Midbrain (tissue), 1 donor: ENCODE results near the gene NUDT1.

Experiments used
- DNase-seq: peaks from one replicate; lab custom pipeline; 2025; lab: John Stamatoyannopoulos, UW

Gene NUDT1

GRCh38 chr7:2224934-2225333 is 17.1 kb upstream of the NUDT1 start:
- DNase-seq: no peak

DNA sequence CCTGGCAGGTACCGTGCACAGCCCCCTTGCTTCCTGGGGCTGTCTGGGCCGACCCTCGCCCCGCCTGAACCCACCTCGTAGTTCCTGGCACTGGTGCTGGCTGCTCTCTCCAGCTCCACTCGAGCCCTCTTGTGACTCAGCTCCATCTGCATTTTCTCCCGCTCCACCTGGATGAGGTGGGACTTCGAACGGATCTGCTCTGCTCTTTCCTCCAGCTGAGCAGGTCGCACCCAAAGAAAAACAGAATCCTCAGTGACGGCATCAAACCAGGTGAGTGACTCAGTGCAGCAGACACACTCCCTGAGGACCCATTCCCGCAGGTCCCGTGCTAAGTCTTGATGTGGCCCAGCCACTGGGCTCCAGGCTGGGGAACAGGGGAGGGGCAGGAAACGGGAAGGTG is 16.7 kb upstream of the NUDT1 start:
- DNase-seq: no peak

- DNase-seq: no peak
These were observed 16.2 kb upstream of the NUDT1 start for GRCh38 chr7:2225830-2226229.

DNA sequence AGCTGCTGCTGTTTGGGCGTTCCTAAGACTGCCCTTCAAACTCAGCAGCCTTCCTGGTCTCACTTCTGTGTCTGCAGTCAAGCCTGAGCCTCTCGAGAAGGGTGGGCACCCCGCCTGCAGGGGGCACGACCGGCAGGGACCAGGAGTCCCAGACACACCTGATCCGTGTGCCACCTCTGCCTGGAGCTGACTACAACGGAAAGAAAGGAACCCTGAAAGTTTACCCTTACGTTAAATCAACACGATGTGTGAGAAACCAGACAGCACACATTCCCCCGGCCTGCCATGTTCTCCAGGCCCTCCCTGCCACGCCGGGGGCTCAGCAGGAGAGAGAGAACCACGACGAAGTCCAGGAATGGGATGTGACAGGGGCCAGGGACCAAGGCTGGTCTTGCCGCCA is 14.3 kb upstream of the NUDT1 start:
- DNase-seq: no peak

GRCh38 chr7:2228921-2229320 is 13.1 kb upstream of the NUDT1 start:
- no peak for DNase-seq

DNA sequence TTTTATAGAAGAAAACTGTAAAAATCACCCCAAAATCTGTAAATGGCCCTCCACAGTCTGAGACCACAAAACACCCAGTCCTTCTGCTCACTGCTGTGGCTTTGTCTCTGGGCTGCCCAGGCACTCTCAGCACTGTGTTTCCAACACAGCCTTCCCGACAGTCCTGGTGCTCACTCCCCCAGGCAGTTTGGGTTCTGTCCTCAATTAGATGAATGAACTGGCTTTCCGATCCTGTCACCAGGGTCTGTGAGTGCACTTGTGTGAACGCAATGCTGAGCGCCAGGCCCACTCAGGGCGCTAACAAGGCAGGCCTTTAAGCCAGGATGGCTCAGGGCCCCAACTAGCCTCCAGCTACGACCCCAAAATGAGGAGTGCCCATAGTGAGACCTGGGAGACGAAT is 12.6 kb upstream of the NUDT1 start:
- DNase-seq: no peak

- DNase-seq: no peak
These were observed 11.8 kb upstream of the NUDT1 start for GRCh38 chr7:2230226-2230625.

DNA sequence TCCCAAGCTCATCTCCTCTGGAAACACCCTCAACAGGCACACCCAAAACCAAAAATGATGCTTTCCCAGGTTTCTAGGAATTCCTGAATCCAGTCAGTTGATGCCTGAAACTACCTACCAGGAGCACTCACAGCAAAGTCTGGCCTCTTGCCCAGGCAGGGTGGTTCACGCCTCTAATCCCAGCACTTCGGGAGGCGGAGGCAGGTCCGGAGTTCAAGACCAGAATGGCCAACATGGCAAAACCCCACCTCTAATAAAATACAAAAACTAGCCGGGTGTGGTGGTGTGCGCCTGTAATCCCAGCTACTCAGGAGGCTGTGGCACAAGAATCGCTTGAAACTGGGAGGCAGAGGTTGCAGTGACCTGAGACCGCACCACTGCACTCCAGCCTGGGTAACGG is 11.1 kb upstream of the NUDT1 start:
- no peak for DNase-seq

DNA sequence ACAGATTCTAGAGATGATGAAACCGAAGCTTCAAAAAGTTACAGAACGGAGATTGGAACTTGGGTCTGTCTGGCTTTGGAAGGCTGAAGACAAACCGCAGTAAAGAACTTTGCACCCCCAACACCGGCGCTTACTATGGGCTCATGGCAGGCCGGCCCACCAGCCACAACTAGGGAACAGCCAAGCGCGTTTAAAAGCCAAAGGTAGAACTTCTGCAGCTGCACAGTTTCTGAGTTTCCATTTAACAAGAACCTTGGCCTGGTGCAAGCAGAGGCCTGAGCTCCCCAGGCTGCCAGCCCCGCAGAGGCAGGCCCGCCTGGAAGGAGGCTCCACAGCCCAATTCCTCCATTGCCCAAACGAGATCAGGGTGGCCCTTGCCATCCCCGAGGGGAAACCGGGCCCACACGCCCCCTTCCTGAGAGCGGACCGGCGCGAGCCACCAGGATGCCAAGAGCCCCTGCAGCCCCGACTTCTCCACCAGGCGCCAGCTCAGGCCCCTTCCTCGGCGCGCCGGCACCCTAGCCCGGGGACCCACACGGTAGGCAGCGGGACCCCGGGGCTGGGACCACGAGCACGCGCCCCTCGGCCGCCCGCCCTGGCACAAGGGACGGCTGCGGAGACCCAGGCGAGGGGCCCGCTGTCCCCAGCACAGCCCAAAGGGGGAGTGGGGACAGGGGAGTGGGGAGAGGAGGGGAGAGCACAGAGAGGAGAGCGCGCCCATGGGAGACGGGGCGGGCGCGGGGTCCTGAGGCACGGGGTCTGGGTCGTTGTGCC is 9.8 kb upstream of the NUDT1 start:
- DNase-seq: no peak

DNA sequence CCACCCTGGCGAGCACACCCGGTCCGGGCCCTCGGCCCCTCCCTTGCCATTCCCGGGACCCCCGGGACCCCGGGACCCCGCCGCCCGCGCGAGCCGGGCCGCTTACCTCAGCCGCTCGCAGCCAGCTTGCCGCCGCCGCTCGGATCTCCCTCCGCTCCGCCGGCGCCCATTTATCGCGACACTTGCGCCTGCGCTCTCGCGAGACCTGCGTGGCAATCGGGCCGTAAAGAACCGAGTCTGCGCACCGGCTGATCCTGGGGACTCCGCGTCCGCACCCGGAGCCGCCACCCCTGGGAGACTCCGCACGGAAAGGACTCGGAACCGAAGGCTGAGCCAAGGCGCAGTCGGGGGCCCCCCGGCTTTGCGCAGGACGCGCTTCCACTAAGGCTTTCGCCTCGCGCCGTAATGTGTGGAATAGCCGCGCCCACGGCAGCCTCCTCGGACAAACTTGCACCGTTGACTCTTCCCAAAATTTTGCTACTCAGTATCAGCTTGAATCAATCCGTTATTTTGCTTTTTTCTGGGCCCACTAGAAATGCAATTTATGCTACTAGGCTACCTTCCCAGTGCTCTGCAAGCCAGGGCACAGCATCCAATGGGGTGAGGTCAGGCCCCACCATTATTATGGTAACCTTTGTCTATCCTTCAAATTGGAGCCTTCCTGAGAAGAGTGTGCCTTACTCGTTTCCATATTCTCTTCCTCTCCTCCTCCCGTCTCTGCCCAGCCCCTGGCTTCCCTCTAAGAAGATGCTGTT is 9.1 kb upstream of the NUDT1 start, which contains the start of gene MAD1L1:
TSS of gene MAD1L1 (minus strand) at position 180 of the 755 bp plus-strand sequence. CDS start 2,812 bp downstream, outside the sequence.
- DNase-seq: peak; percentile 85

DNA sequence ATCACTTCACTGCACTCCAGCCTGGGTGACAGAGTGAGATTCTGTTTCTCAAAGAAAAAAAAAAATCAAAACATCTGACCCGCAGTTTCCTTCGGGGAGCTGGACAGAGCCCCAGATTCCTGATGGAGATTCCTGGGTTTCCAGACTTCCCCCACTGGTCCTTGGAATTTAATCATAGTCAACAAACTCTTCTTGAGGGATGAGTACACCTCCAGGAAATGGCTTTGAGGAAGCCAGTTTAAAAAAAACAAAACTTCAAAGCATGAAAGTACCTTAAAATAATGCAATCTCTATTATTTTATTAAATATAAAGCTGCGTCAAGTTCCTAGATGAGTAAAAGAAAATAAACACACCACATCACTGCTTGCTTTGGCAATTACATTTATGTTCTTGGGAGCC is 8.1 kb upstream of the NUDT1 start:
- DNase-seq: no peak

DNA sequence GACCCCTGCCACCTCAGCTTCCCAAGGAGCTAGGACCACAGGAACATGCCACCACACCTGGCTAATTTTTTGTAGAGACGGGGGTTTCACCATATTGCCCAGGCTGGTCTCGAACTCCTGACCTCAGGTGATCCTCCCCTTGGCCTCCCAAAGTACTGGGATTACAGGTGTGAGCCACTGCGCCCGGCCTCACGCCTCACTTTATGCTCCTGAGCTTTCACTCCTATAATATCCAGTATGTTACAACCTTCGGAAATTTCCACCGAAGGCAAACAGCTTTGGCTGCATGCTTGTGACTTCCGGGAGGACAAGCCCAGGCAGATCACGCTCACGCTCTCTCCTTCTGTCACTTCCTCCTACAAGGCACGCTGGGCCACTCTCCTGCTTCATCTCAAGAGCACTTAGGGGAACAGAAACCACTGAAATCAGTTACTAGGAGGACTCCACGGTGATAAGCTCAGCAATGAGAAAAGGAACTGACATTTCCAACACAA is 4.9 kb upstream of the NUDT1 start:
- peak; percentile 20 for DNase-seq

DNA sequence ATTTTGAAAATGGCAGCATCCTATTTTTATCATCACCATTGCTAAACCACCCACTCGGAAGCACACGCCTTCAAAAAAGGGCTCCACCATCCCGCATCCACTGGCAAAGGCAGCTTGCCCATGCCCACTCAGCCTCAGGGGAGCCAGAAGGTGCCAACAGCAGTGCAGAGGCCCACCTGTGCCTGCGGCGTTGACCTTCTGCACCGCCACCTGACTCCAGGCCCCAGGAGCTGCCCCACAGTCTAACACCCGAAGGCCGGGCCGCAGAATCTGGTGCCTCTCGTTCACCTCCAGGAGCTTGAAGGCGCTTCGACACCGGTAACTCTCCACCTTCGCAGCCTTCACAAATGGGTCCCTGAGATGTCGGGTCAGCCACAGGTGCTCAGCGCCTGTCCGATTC is 2.8 kb upstream of the NUDT1 start:
- no peak for DNase-seq

- no peak for DNase-seq
These were observed 759 bp downstream of the NUDT1 start for GRCh38 chr7:2242541-2243429.

DNA sequence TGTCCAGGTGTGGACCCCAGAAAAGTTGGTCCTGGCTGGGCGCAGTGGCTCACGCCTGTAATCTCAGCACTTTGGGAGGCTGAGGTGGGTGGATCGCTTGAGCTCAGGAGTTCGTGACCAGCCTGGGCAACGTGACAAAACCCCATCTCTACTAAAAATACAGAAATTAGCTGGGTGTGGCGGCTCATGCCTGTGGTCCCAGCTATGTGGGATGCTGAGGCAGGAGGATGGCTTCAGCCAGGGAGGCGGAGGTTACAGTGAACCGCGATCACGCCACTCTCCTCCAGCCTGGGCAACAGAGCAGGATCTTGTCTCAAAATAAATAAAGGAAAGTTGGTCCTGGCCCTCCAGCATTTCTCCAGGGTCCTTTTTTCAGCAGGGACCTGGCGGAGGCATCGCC is 1.4 kb downstream of the NUDT1 start:
- DNase-seq: no peak

- DNase-seq: no peak
These were observed 2.5 kb downstream of the NUDT1 start for GRCh38 chr7:2244404-2244995.

DNA sequence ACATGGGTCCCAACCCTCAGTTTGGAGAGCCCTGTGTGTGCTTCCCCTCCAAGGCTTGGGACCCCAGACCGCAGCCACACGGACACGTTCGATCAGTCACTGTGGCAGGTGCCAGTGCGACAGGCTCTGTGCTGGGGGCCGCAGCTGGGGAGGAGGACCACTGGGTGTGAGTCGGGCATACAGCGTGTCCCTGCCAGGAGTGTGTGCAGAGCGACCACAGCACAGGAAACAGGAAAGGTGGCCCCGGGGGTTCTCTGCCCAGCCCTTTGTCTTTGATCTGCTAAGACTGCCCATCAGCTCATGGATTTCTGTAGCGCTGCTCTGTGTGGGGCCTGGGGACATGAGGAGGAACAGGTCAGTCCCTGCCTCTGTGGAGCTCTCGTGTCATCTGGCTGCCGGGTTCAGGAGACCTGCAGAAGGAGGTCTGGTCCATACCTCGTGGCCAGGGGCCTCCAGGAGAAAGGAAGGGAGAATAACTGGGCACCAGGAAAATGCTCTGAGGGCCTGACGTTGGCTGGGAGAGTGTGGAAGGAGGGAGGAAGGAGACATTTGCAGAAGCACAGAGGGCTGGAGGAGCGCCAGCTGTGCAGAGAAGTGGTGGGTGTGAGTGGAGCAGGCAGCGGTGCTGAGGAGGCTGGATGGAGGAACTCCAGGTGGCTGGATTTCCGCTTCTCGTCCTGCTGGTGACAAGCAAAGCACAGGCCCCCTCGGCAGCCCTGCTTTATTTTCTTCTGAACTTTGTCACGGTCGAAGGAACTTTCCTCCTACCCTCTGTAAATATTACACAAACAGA is 4.1 kb downstream of the NUDT1 start:
- no peak for DNase-seq

DNA sequence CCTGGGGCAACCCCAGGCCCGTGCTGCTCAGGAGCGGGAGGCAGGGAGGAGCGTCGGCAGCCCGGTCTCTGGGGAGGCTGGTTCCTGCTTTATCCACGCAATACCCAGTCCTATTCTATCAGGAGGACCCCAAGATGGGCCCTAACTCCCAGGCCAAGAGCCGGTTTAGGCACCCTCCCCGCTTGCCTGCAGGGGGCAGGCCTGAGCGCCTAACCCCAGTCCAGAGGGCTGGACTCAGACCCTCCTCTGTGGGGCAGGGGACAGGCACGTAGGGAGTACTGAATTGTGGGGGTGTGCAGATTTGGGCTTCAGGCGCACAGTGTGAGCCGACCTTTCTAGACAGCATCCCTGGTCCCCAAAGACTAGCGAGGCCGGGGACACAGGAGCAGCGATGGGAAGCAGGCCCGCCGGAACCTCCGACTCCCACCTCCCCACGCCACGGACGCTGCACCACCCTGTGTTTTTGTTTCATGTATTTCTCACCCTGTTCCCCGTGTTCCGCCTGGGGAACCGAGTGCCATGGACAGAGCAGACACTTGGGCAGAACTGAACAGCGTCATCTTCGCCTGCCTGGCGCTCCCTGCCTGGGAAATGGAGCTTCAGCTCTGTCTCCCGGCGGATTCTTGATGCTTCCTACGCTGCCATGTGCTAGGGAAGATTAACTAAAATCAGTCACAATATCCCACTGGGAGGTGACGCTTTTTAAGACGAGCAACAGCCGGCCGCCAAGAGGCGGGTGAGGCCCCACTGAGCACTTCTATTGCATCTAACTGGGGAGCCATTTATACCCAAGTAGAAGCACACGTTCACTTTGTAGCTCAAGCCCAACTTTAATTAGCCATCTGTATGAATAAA is 5.3 kb downstream of the NUDT1 start:
- no peak for DNase-seq

DNA sequence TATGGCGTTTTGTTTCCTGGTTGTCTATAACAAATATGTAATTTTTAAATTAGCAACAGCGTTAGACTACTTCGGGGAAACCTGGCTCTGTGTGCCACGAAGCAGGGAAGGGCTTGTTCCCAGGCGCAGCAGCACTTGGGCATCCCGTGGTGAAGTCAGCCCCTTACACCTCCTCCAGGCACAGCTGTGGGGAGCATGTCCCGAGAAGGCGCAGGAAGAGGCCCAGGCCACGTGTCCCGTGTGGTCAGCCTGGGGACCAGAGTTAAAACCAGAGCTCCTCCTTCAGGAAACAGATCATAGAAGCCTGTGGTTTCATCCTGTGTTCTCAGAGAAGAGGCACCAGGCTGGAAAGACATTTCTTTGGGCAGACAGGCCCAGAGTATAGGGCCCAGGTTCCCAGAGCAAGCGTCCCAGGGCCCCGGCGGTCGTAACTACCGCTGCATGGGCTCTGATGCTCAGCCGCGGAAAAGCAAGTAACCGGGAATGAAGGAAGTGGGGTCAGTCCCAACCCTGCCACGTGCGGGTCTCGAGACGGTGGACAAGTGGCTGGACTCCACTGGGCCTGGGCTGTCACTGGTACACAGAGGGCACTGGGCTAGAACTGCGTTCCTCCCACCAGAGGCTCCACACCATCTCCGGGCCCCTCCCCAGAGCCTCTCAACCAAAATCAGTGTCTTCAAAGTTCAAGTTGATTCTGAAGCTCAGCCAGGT is 7.1 kb downstream of the NUDT1 start:
- peak; percentile 21 for DNase-seq
